Stomach (tissue), 9 donors: ENCODE data around the gene BTG1. TPM values are rescaled to one million over a fixed set of nuclear protein-coding genes. Genes with fewer than 3 reads are reported as not detected.

Experiments used
- DNase-seq, 2 donors: peaks; one replicate each; pipeline versions ENCODE4 v3.0.0 to v3.0.0-alpha.2; 2013 to 2019
- H3K27ac ChIP-seq, 5 donors: fragments of 200-600 bp in 4 of 5; sonication (generic) in 4 of 5; one replicate each; pipeline ENCODE4 v1.5.1; 2013 to 2019; ENCODE audit warnings: mild to moderate bottlenecking in 1 of 5, moderate library complexity in 1 of 5
- H3K27me3 ChIP-seq, 3 donors: fragments of 200-600 bp; sonication (generic); one replicate each; pipeline ENCODE4 v1.5.1; 2017 to 2019; ENCODE audit warnings: mixed run types in 1 of 3
- H3K36me3 ChIP-seq, 4 donors: fragments of 200-600 bp; sonication (generic); 1 replicate in 3 of 4; 2 replicates in 1 of 4; pipeline ENCODE4 v1.5.1; 2016 to 2019
- H3K4me1 ChIP-seq, 4 donors: fragments of 200-600 bp; sonication (generic); one replicate each; pipeline ENCODE4 v1.5.1; 2016 to 2019
- H3K4me3 ChIP-seq, 4 donors: fragments of 200-600 bp; sonication (generic) in 3 of 4; one replicate each; pipeline ENCODE4 v1.5.1; 2016 to 2019; ENCODE audit warnings: mild to moderate bottlenecking in 1 of 4
- H3K9me3 ChIP-seq, 4 donors: fragments of 200-600 bp; sonication (generic); one replicate each; pipeline ENCODE4 v1.5.1; 2016 to 2019
- EP300 ChIP-seq: sonication (generic); formaldehyde crosslinking; IDR thresholded peaks from one replicate; pipeline ENCODE4 v1.6.1; 2017; ENCODE audit warnings: antibody characterized with exemption
- POLR2A ChIP-seq, 4 donors: fragments of 450-650 bp; IDR thresholded peaks; one replicate each; pipeline ENCODE4 v1.6.1; 2016; ENCODE audit warnings: antibody characterized with exemption in 4 of 4, control low read depth in 2 of 4, mild to moderate bottlenecking in 1 of 4, moderate library complexity in 1 of 4
- POLR2AphosphoS5 ChIP-seq, 3 donors: sonication (generic); formaldehyde crosslinking; IDR thresholded peaks; one replicate each; pipeline ENCODE4 v1.6.1; 2016; ENCODE audit warnings: antibody characterized with exemption in 3 of 3
- WGBS, 5 donors: extraction: QIAGEN DNeasy Blood & Tissue Kit in 3 of 5; methylation state at CpG; one replicate each; pipeline versions ENCODE4 v1.1.5 to v1.1.7; 2013 to 2018; 5-methylcytosine and 5-hydroxymethylcytosine counted together
- intact Hi-C: fragments of 100-400 bp; cut with DNase I; formaldehyde crosslinking; loops from one replicate; pipeline ENCODE4 v1.15.1; 2023; ENCODE audit warnings: low total_unique reads
- polyA plus RNA-seq, 3 donors: library from polyadenylated mRNA; stranded (reverse); fragments of 200-250 nt; gene quantifications; one replicate each; pipeline ENCODE4 v1.2.3, GENCODE V29; 2013
- total RNA-seq, 5 donors: library from RNA; depleted of rRNA; stranded (reverse); fragments of >200 nt; gene quantifications; one replicate each; pipeline versions ENCODE4 v1.1.0 to v1.2.3, GENCODE V29; 2014 to 2016
- TF ChIP-seq, protein P1 (sequence below), 7 experiments: fragments of 450-650 bp in 4 of 7; fragments of 200-600 bp in 3 of 7; sonication (generic) in 3 of 7; IDR thresholded peaks; one replicate each; pipeline ENCODE4 v1.5.1; 2016 to 2019; ENCODE audit warnings: antibody characterized with exemption in 7 of 7, control low read depth in 2 of 7, mild to moderate bottlenecking in 1 of 7
- donor health status: healthy with polysubstance abuse.
- donor health status: Bipolar disorder and iron deficiency.
- donor health status: healthy.

Gene BTG1
- total and polyA plus RNA-seq, 8 donors: 20.5 to 108 (median 39.9) TPM

DNA sequence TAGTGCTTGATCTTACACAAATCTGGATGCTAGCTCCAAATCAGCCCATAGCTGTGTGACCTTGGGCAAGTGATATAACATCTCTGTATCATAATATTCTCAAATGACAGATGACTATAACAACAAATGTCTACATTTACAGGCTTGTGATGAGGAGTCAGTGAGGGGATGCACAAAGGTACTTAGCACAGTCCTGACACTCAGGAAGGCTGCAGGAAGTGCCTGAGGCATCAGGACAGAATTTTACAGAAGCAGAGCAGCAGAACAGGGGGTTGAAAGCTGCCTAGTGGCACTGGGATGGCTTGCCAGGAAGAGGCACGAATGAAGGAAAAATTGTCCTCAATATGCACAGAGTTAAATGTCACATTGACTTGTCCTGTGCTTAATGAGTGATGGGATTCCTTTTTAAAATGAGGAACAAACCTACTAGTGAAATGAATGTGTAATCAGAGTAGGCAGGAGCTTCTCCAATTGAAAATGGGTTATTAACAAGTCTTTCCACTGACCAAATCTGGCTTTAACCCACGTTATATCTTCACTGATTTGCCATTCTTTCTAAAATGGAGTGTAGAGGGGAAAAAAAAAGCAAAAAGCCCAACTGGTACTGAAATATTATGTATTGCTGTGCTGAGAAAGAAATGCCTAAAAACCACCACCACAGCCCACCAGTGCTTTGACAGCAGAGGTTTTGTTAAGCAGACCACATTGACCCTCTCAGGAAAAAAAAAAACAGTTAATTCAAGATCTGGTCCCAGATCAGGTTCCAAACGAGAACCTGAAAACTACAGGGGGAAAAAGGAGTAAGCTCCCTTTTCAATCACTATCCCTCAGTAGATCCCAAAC lies 11.6 kb downstream of the BTG1 start:
- Histone ChIP-seq H3K27me3 (no peaks in the 10 kb centered on the region), H3K36me3 (peaks cover 0 to 4% (median 0%) of the 10 kb centered on the region in 4 donors), H3K27ac (peak overlapping the region; percentile 43 to 100 (median 73)), H3K4me1 (peaks cover 60 to 97% (median 73%) of the 10 kb centered on the region in 4 donors), H3K9me3 (no peaks in the 10 kb centered on the region), H3K4me3 (peak overlapping the region in 1 of 4 donors; percentile 24)
- intact Hi-C loops: no loop called here
- no peak for DNase-seq
- 17 to 38% (median 29%) methylated on average over 3 of the region's 3 CpGs for WGBS, 5 donors
- TF ChIP-seq POLR2AphosphoS5 (IDR thresholded peaks at IDR 0.05) (no peak), EP300 (no peak), POLR2A (IDR thresholded peaks at IDR 0.05) (no peak)
- TF ChIP-seq, protein P1, sequence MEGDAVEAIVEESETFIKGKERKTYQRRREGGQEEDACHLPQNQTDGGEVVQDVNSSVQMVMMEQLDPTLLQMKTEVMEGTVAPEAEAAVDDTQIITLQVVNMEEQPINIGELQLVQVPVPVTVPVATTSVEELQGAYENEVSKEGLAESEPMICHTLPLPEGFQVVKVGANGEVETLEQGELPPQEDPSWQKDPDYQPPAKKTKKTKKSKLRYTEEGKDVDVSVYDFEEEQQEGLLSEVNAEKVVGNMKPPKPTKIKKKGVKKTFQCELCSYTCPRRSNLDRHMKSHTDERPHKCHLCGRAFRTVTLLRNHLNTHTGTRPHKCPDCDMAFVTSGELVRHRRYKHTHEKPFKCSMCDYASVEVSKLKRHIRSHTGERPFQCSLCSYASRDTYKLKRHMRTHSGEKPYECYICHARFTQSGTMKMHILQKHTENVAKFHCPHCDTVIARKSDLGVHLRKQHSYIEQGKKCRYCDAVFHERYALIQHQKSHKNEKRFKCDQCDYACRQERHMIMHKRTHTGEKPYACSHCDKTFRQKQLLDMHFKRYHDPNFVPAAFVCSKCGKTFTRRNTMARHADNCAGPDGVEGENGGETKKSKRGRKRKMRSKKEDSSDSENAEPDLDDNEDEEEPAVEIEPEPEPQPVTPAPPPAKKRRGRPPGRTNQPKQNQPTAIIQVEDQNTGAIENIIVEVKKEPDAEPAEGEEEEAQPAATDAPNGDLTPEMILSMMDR (IDR thresholded peaks at IDR 0.05): no peak

DNA sequence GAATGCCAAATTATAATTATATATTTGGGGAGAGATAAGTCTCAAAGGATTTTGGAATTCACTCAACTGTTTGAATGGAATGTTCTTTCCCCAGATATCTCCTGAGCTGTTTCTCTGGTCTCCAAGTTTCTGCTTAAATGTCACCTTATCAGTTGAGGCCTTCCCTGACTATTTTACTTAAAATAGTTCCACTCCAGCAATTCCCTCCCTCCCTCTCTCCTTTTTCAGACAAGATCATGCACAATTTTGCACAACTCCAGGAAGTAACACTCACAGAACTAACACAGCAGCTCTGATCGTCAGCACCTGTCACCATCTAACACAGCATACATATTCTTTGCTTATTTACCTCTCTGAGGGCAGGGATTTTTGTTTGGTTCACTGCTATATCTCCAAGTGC lies 12.5 kb downstream of the BTG1 start:
- no peaks in the 10 kb centered on the region for H3K9me3 ChIP-seq
- peak overlapping the region; percentile 43 to 100 (median 70) for H3K27ac ChIP-seq
- H3K4me1 ChIP-seq: peaks cover 51 to 95% (median 66%) of the 10 kb centered on the region in 4 donors
- H3K36me3 ChIP-seq: peaks cover 0 to 4% (median 0%) of the 10 kb centered on the region in 4 donors
- intact Hi-C loops: no loop called here
- no peak for DNase-seq
- TF ChIP-seq, protein P1 (IDR thresholded peaks at IDR 0.05): no peak
- no peak for TF ChIP-seq POLR2A (IDR thresholded peaks at IDR 0.05)
- TF ChIP-seq EP300: no peak
- TF ChIP-seq POLR2AphosphoS5 (IDR thresholded peaks at IDR 0.05): no peak
- H3K4me3 ChIP-seq: peak overlapping the region in 1 of 4 donors; percentile 24
- 0 to 10% (median 4%) methylated on average over 1 of the region's 1 CpG; no CpG with 5 or more reads in 1 of the 5 donors for WGBS, 5 donors
- H3K27me3 ChIP-seq: no peaks in the 10 kb centered on the region

DNA sequence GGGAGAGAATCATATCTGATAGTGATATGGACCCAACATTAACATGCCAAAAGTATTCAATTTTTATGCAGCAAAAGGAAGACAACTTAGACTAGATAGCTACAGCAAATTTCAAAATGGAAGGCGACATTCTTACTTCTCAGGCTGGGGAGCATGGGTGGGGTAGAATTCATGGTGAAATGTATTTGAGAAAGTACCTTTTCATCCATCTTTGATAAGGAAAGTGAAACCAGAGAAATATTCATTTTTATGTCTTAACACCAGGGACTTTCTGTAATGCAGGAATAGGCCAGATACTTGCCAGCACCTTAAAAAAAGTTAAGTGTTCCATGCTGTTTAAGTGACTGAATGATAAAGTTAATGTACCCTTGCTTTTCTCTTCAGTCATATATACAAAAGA lies 13.4 kb downstream of the BTG1 start:
- no peaks in the 10 kb centered on the region for H3K27me3 ChIP-seq
- intact Hi-C loops: no loop called here
- H3K36me3 ChIP-seq: peaks cover 0 to 4% (median 0%) of the 10 kb centered on the region in 4 donors
- no peak for DNase-seq
- peak overlapping the region in 3 of 5 donors; percentile 70 to 100 (median 73) for H3K27ac ChIP-seq
- 41 to 77% (median 60%) methylated on average over 1 of the region's 1 CpG for WGBS, 5 donors
- no peaks in the 10 kb centered on the region for H3K9me3 ChIP-seq
- H3K4me1 ChIP-seq: peaks cover 43 to 86% (median 59%) of the 10 kb centered on the region in 4 donors
- TF ChIP-seq, protein P1 (IDR thresholded peaks at IDR 0.05): no peak
- no peak for TF ChIP-seq EP300
- no peak for TF ChIP-seq POLR2A (IDR thresholded peaks at IDR 0.05)
- TF ChIP-seq POLR2AphosphoS5 (IDR thresholded peaks at IDR 0.05): no peak
- H3K4me3 ChIP-seq: no peak overlapping the region

DNA sequence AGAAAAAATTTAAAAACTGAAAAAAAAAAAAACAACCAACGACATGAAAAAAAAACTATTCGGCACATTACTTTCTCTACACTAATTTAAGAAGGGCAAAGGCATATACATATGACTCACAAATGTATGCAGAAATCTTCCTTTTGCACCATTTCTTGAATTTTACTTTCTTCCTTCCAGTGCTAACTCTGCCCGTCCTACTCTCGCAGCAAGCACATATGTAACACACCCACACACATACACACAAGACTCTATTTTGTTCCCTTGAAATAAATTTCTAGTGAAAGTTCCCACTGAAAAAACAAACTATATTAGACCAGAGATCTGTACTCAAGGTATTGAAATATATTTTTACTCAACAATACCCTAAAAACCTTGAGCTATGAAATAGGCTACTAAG lies 14.6 kb downstream of the BTG1 start:
- Histone ChIP-seq H3K4me3 (no peak overlapping the region), H3K36me3 (peaks cover 0 to 4% (median 0%) of the 10 kb centered on the region in 4 donors), H3K27ac (peak overlapping the region in 2 of 5 donors; percentile 31 to 100), H3K9me3 (no peaks in the 10 kb centered on the region), H3K27me3 (no peaks in the 10 kb centered on the region), H3K4me1 (peaks cover 34 to 74% (median 48%) of the 10 kb centered on the region in 4 donors)
- TF ChIP-seq, protein P1 (IDR thresholded peaks at IDR 0.05): no peak
- no peak for TF ChIP-seq POLR2AphosphoS5 (IDR thresholded peaks at IDR 0.05)
- TF ChIP-seq POLR2A (IDR thresholded peaks at IDR 0.05): no peak
- no peak for TF ChIP-seq EP300
- intact Hi-C loops: no loop called here
- DNase-seq: no peak
- WGBS, 5 donors: 65 to 80% (median 72%) methylated on average over 4 of the region's 4 CpGs
